ENCODE data around the gene GNAO1.

DNA sequence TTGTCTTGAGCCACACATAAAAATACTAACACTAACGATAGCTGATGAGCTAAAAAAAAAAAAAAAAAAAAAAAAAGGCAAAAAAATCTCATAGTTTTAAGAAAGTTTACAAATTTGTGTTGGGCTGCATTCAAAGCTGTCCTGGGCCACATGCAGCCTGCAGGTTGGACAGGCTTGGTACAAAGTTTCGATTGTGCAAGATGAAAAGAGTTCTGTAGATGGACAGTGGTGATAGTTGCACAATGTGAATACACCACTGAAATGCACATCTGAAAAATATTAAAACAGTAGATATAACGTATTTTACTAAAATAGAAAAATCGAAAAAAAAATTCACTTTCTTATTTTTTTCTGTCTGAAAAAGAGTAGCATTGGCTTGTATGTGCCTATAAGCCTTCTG, 191.2 kb downstream of the GNAO1 start:
- TF ChIP-seq, protein P1, sequence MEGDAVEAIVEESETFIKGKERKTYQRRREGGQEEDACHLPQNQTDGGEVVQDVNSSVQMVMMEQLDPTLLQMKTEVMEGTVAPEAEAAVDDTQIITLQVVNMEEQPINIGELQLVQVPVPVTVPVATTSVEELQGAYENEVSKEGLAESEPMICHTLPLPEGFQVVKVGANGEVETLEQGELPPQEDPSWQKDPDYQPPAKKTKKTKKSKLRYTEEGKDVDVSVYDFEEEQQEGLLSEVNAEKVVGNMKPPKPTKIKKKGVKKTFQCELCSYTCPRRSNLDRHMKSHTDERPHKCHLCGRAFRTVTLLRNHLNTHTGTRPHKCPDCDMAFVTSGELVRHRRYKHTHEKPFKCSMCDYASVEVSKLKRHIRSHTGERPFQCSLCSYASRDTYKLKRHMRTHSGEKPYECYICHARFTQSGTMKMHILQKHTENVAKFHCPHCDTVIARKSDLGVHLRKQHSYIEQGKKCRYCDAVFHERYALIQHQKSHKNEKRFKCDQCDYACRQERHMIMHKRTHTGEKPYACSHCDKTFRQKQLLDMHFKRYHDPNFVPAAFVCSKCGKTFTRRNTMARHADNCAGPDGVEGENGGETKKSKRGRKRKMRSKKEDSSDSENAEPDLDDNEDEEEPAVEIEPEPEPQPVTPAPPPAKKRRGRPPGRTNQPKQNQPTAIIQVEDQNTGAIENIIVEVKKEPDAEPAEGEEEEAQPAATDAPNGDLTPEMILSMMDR (IDR thresholded peaks at IDR 0.05), result no peak
- TF ChIP-seq EP300 (IDR thresholded peaks at IDR 0.05), result no peak
